A549 treated with CpdA at 1 μM for 4 hours (cell line): ENCODE results near the gene CTAGE8. TPM values are rescaled to one million over a fixed set of nuclear protein-coding genes. Genes with fewer than 3 reads are reported as not detected.

ENCODE experiments used
- total RNA-seq: library from RNA; stranded (reverse); fragments of 200-300 nt; extraction: Qiagen RNA extraction; gene quantifications from 5 replicates; pipeline ENCODE4 v1.2.3, GENCODE V29; 2022; ENCODE audit warnings: low read depth

The CTAGE8 gene
- 0.03 to 0.08 TPM in 2 of 5 replicates, not detected in the others for total RNA-seq

GRCh38 chr7:144269188-144269587 lies at the start of gene CTAGE8:
TSS of gene CTAGE8 (minus strand) at chr7:144269288. CDS start at chr7:144269250, 38 bp downstream.

DNA sequence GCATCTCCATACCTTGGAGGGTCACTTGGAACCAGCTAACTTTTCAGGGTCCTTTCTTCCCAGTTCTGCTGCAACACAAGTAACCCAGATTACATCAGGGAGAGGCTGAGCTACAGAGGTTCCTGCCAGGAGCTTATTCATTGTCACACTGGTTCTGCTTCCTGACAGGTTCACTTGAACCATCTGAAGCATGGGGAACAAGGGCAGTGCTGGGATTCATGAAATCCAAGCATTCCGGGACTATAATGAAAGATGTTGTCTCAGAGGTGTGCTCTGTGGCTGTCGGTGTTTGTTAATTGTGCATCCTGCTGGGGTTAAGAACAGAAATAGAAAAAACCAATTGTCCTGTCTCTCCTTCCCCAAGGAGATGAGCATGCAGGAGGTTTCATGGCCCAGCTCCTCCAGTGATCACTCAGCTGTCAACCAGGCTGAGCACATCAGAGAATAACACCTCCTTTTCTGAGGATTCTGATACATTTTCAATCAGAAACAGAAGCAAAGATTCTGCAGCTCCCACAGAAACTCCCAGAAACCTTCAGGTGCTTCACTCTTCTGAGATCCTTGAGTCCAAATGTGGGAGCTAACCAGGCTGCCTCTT lies 42.9 kb upstream of the CTAGE8 start, which contains the start of gene OR2A1:
Gene OR2A1, plus strand, starts transcription at position 548 of the 598 bp plus-strand sequence. CDS start 5,706 bp downstream, outside the sequence.

GRCh38 chr7:144264692-144265091 lies 4.4 kb downstream of the CTAGE8 start, which contains the start of gene OR2A7:
TSS of gene OR2A7 (minus strand) at chr7:144264792. CDS start at chr7:144259628, 5,164 bp downstream.

GRCh38 chr7:144239365-144239764 lies 29.7 kb downstream of the CTAGE8 start, which contains the start of gene OR2A42:
TSS of gene OR2A42 (minus strand) at chr7:144239605. CDS start at chr7:144232843, 6,762 bp downstream.

Other genes starting within 250 kb of the CTAGE8 start
- not detected in 5 replicates for gene OR2A5, start 220.3 kb downstream of the CTAGE8 start, total RNA-seq
- not detected in 5 replicates for gene OR2A25, start 199.5 kb downstream of the CTAGE8 start, total RNA-seq
- gene OR2A12, start 183.0 kb downstream of the CTAGE8 start, total RNA-seq, result not detected in 5 replicates
- not detected in 5 replicates for gene OR2A2, start 159.7 kb downstream of the CTAGE8 start, total RNA-seq
- gene OR2A14, start 146.1 kb downstream of the CTAGE8 start, total RNA-seq, result not detected in 5 replicates
- gene CTAGE4, start 85.8 kb downstream of the CTAGE8 start, total RNA-seq, result not detected in 5 replicates
- 0.22 to 0.40 TPM (median 0.27 TPM) in 5 replicates for gene ARHGEF35, start 73.5 kb downstream of the CTAGE8 start, total RNA-seq
- gene OR2A42, start 29.7 kb downstream of the CTAGE8 start, total RNA-seq, result not detected in 5 replicates
- gene OR2A7, start 4.5 kb downstream of the CTAGE8 start, total RNA-seq, result not detected in 5 replicates
- not detected in 5 replicates for gene OR2A1, start 43.1 kb upstream of the CTAGE8 start, total RNA-seq
- 1.2 to 2.1 TPM (median 1.7 TPM) in 5 replicates for gene ARHGEF5, start 86.1 kb upstream of the CTAGE8 start, total RNA-seq
- gene NOBOX, start 134.4 kb upstream of the CTAGE8 start, total RNA-seq, result not detected in 5 replicates